Neural progenitor cell (in vitro differentiated cells): ENCODE measurements around the gene PARP11. TPM values are rescaled to one million over a fixed set of nuclear protein-coding genes. Genes with fewer than 3 reads are reported as not detected.

Source experiments
- DNase-seq: peaks from one replicate; pipeline ENCODE4 v3.0.0-alpha.2; 2016; ENCODE audit warnings: low spot score
- H2AFZ ChIP-seq: fragments of 200-600 bp; sonication (generic); replicated peaks from 2 replicates; pipeline ENCODE4 v1.6.1; 2016; ENCODE audit warnings: antibody characterized with exemption
- H3F3A ChIP-seq: fragments of 200-600 bp; sonication (generic); 2 replicates; pipeline ENCODE4 v1.6.1; 2016; ENCODE audit warnings: antibody characterized with exemption, low read depth
- H3K27ac ChIP-seq: fragments of 200-600 bp; sonication (generic); 2 replicates; pipeline ENCODE4 v1.5.1; 2016; ENCODE audit warnings: mild to moderate bottlenecking
- H3K27me3 ChIP-seq: fragments of 200-600 bp; sonication (generic); 2 replicates; pipeline ENCODE4 v1.6.1; 2016; ENCODE audit warnings: mild to moderate bottlenecking, moderate library complexity
- H3K36me3 ChIP-seq: fragments of 200-600 bp; sonication (generic); 2 replicates; pipeline ENCODE4 v1.5.1; 2016
- H3K4me1 ChIP-seq: fragments of 200-600 bp; sonication (generic); 2 replicates; pipeline ENCODE4 v1.6.1; 2016; ENCODE audit warnings: mixed run types
- H3K4me2 ChIP-seq: fragments of 200-600 bp; sonication (generic); 2 replicates; pipeline ENCODE4 v1.6.1; 2016
- H3K4me3 ChIP-seq: fragments of 200-600 bp; sonication (generic); 2 replicates; pipeline ENCODE4 v1.5.1; 2016
- H3K79me2 ChIP-seq: fragments of 200-600 bp; sonication (generic); 2 replicates; pipeline ENCODE4 v1.6.1; 2016; ENCODE audit warnings: low read depth
- H3K9ac ChIP-seq: fragments of 200-600 bp; sonication (generic); 2 replicates; pipeline ENCODE4 v1.6.1; 2016
- H3K9me3 ChIP-seq: fragments of 200-600 bp; sonication (generic); 2 replicates; pipeline ENCODE4 v1.5.1; 2016; ENCODE audit warnings: low read depth
- H4K20me1 ChIP-seq: fragments of 200-600 bp; sonication (generic); 2 replicates; pipeline ENCODE4 v1.6.1; 2016; ENCODE audit warnings: low read depth
- H3K27ac Mint-ChIP-seq: 3 replicates; pipeline ENCODE4 v1.8.0; 2021; ENCODE audit warnings: mixed read lengths
- H3K27me3 Mint-ChIP-seq: 2 replicates; pipeline ENCODE4 v1.8.0; 2022; ENCODE audit warnings: low read depth, mild to moderate bottlenecking, inconsistent platforms, moderate library complexity, mixed read lengths; ENCODE audit not compliant: insufficient read depth
- H3K36me3 Mint-ChIP-seq: 3 replicates; pipeline ENCODE4 v1.8.0; 2021; ENCODE audit warnings: mixed read lengths
- H3K4me1 Mint-ChIP-seq: 3 replicates; pipeline ENCODE4 v1.8.0; 2021; ENCODE audit warnings: mixed read lengths
- H3K4me3 Mint-ChIP-seq: 3 replicates; pipeline ENCODE4 v1.8.0; 2021; ENCODE audit warnings: mild to moderate bottlenecking, moderate library complexity, mixed read lengths
- H3K9me3 Mint-ChIP-seq: 3 replicates; pipeline ENCODE4 v1.8.0; 2020; ENCODE audit warnings: mixed read lengths
- CTCF ChIP-seq: fragments of 200-600 bp; sonication (generic); IDR thresholded peaks from 2 replicates; pipeline ENCODE4 v1.5.1; 2017; ENCODE audit warnings: antibody characterized with exemption, mild to moderate bottlenecking
- EZH2 ChIP-seq: fragments of 200-600 bp; sonication (generic); IDR thresholded peaks from 2 replicates; pipeline ENCODE4 v1.6.1; 2017; ENCODE audit warnings: antibody characterized with exemption, mild to moderate bottlenecking, moderate library complexity
- EZH2phosphoT487 ChIP-seq: fragments of 200-600 bp; sonication (generic); IDR thresholded peaks from 2 replicates; pipeline ENCODE4 v1.6.1; 2017; ENCODE audit warnings: antibody characterized with exemption
- total RNA-seq: library from RNA; depleted of rRNA; stranded (reverse); fragments of >200 nt; gene quantifications from 2 replicates; pipeline ENCODE4 v1.2.3, GENCODE V29; 2015; ENCODE audit warnings: low replicate concordance

The PARP11 gene
- total RNA-seq, 1 donor from 2014 or later = 12.2 TPM

GRCh38 chr12:3835914-3836313, 37.3 kb downstream of the PARP11 start:
- Mint-ChIP-seq H3K36me3 (peaks cover 19% of the 10 kb centered on the region), H3K27me3 (no peaks in the 10 kb centered on the region), H3K27ac (no peak overlapping the region), H3K9me3 (peaks cover 16% of the 10 kb centered on the region), H3K4me1 (no peaks in the 10 kb centered on the region), H3K4me3 (no peak overlapping the region)
- H3K4me2 ChIP-seq = no peak overlapping the region
- H3K4me1 ChIP-seq = peaks cover 12% of the 10 kb centered on the region
- no peak overlapping the region for H3K27ac ChIP-seq
- H3K9ac ChIP-seq = no peak overlapping the region
- peaks cover 28% of the 10 kb centered on the region for H3K79me2 ChIP-seq
- no peak overlapping the region for H2AFZ ChIP-seq
- DNase-seq = no peak
- no peaks in the 10 kb centered on the region for H3K36me3 ChIP-seq
- no peaks in the 10 kb centered on the region for H3K27me3 ChIP-seq
- peaks cover 3% of the 10 kb centered on the region for H3F3A ChIP-seq
- H3K4me3 ChIP-seq = no peak overlapping the region
- H3K9me3 ChIP-seq = no peaks in the 10 kb centered on the region
- TF ChIP-seq EZH2phosphoT487 = no peak
- no peak for TF ChIP-seq EZH2
- TF ChIP-seq CTCF = no peak
- no peaks in the 10 kb centered on the region for H4K20me1 ChIP-seq

GRCh38 chr12:3834774-3835173, 38.4 kb downstream of the PARP11 start:
- Histone ChIP-seq H4K20me1 (no peaks in the 10 kb centered on the region), H3K4me3 (no peak overlapping the region), H3K9me3 (no peaks in the 10 kb centered on the region), H3K4me1 (peaks cover 12% of the 10 kb centered on the region), H3F3A (peaks cover 3% of the 10 kb centered on the region), H2AFZ (no peak overlapping the region), H3K27me3 (no peaks in the 10 kb centered on the region), H3K79me2 (peaks cover 28% of the 10 kb centered on the region), H3K27ac (no peak overlapping the region), H3K9ac (no peak overlapping the region), H3K4me2 (no peak overlapping the region), H3K36me3 (no peaks in the 10 kb centered on the region)
- Mint-ChIP-seq H3K4me1 (no peaks in the 10 kb centered on the region), H3K4me3 (no peak overlapping the region), H3K27me3 (no peaks in the 10 kb centered on the region), H3K9me3 (peaks cover 16% of the 10 kb centered on the region), H3K36me3 (peaks cover 19% of the 10 kb centered on the region), H3K27ac (no peak overlapping the region)
- no peak for TF ChIP-seq EZH2phosphoT487
- no peak for TF ChIP-seq CTCF
- no peak for TF ChIP-seq EZH2
- DNase-seq = no peak

DNA sequence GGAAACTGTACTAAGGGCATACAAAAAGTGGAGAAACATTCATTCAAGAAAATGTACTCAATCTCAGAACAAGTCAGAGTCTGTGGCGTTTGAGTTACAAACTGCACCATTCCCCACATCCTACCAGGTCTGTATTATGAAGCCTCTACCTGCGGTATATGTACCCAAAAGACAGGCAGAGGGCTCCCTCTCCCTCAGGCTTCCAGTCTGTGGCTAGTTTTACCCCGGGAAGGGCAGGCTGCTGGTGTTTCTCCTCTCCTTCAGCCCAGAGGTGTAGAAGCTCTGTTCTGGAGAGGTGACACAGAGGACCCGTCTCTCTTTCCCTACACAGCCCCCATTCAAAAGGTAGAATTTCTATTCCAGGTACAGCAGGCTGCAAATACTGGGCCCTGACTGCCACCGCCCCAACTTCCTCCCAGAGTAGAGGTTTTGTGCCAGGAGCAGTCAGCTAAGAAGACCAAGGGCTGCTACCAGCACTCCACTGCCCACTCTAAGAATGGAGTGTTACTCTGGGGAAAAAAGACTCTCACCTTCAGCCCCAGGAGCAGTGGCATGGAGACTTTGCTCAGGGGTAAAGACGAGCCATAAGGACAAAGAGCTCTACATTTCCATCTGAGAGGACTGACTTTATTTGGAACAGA, 39.4 kb downstream of the PARP11 start:
- H3K27ac Mint-ChIP-seq = no peak overlapping the region
- peak; percentile 10 for DNase-seq
- H3K36me3 Mint-ChIP-seq = peaks cover 13% of the 10 kb centered on the region

More for the DNA sequence above, 39.4 kb downstream of the PARP11 start:
- Histone ChIP-seq H3K4me2 (no peak overlapping the region), H4K20me1 (no peaks in the 10 kb centered on the region), H3F3A (peaks cover 3% of the 10 kb centered on the region), H2AFZ (no peak overlapping the region), H3K36me3 (no peaks in the 10 kb centered on the region), H3K27ac (no peak overlapping the region), H3K9ac (no peak overlapping the region), H3K27me3 (no peaks in the 10 kb centered on the region), H3K4me1 (peaks cover 12% of the 10 kb centered on the region), H3K79me2 (peaks cover 28% of the 10 kb centered on the region), H3K9me3 (no peaks in the 10 kb centered on the region), H3K4me3 (no peak overlapping the region)
- Mint-ChIP-seq H3K4me1 (no peaks in the 10 kb centered on the region), H3K4me3 (no peak overlapping the region), H3K9me3 (peaks cover 11% of the 10 kb centered on the region), H3K27me3 (no peaks in the 10 kb centered on the region)
- TF ChIP-seq EZH2phosphoT487 (no peak), EZH2 (no peak), CTCF (no peak)
